Keratinocyte (primary cell): ENCODE measurements around the gene RGPD4. TPM values are rescaled to one million over a fixed set of nuclear protein-coding genes. Genes with fewer than 3 reads are reported as not detected.
A peak's percentile ranks its signal among the peaks of the same experiment; 100 is the strongest.

Source experiments
- DNase-seq: peaks from one replicate; pipeline ENCODE4 v3.0.0-alpha.2; 2011; ENCODE audit warnings: low read depth, missing footprints, low spot score
- FAIRE-seq: peaks from 2 replicates; lab custom pipeline; 2011; peaks lifted over from hg19 to GRCh38; lab: Jason Lieb, UNC
- H2AFZ ChIP-seq: 2 replicates; pipeline ENCODE4 v1.6.0; 2012; ENCODE audit warnings: low read length, control low read depth, inconsistent platforms; ENCODE audit not compliant: control insufficient read depth
- H3K27ac ChIP-seq: 2 replicates; pipeline ENCODE4 v1.5.1; 2011; ENCODE audit warnings: low read length; ENCODE audit not compliant: control insufficient read depth, insufficient read depth
- H3K27me3 ChIP-seq: 3 replicates; pipeline ENCODE4 v1.6.0; 2011; ENCODE audit warnings: low read length; ENCODE audit not compliant: control insufficient read depth, insufficient read depth; ENCODE audit errors: extremely low read depth
- H3K36me3 ChIP-seq, 2 experiments: 2 replicates in 1 of 2; 3 replicates in 1 of 2; pipeline ENCODE4 v1.5.1; 2011; ENCODE audit warnings: low read length in 2 of 2, mild to moderate bottlenecking in 1 of 2; ENCODE audit not compliant: control insufficient read depth in 2 of 2, insufficient read depth in 2 of 2; ENCODE audit errors: extremely low read depth in 1 of 2
- H3K4me1 ChIP-seq: 3 replicates; pipeline ENCODE4 v1.5.1; 2011; ENCODE audit warnings: low read length; ENCODE audit not compliant: control insufficient read depth, insufficient read depth; ENCODE audit errors: extremely low read depth
- H3K4me2 ChIP-seq: 3 replicates; pipeline ENCODE4 v1.6.0; 2011; ENCODE audit warnings: low read depth, low read length; ENCODE audit not compliant: control insufficient read depth, insufficient read depth; ENCODE audit errors: extremely low read depth
- H3K4me3 ChIP-seq, 3 experiments: fragments of 200-600 bp in 1 of 3; sonication (generic) in 1 of 3; 2 replicates in 2 of 3; 3 replicates in 1 of 3; pipeline ENCODE4 v1.5.1; 2011 to 2016; ENCODE audit warnings: low read length in 3 of 3, mild to moderate bottlenecking in 3 of 3, control low read depth in 2 of 3, inconsistent platforms in 1 of 3, low read depth in 1 of 3, mixed read lengths in 1 of 3, mixed run types in 1 of 3, moderate library complexity in 1 of 3; ENCODE audit not compliant: control insufficient read depth in 2 of 3, insufficient read depth in 2 of 3; ENCODE audit errors: extremely low read depth in 1 of 3
- H3K79me2 ChIP-seq: 2 replicates; pipeline ENCODE4 v1.6.0; 2012; ENCODE audit warnings: low read length; ENCODE audit not compliant: control insufficient read depth, insufficient read depth
- H3K9ac ChIP-seq: 3 replicates; pipeline ENCODE4 v1.6.0; 2011; ENCODE audit warnings: low read length; ENCODE audit not compliant: control insufficient read depth, insufficient read depth; ENCODE audit errors: extremely low read depth
- H3K9me1 ChIP-seq: 3 replicates; pipeline ENCODE4 v1.6.0; 2011; ENCODE audit warnings: low read length; ENCODE audit not compliant: control insufficient read depth, insufficient read depth; ENCODE audit errors: extremely low read depth
- H3K9me3 ChIP-seq: 2 replicates; pipeline ENCODE4 v1.5.1; 2012; ENCODE audit warnings: low read depth, low read length; ENCODE audit not compliant: control insufficient read depth
- H4K20me1 ChIP-seq: 3 replicates; pipeline ENCODE4 v1.6.0; 2011; ENCODE audit warnings: low read length; ENCODE audit not compliant: control insufficient read depth, insufficient read depth; ENCODE audit errors: extremely low read depth
- EZH2 ChIP-seq: IDR thresholded peaks from one replicate; pipeline ENCODE4 v1.6.1; 2012; ENCODE audit warnings: inconsistent platforms, mild to moderate bottlenecking, low read length, moderate library complexity
- dilution Hi-C: fragments of 300-500 bp; cut with MboI; formaldehyde crosslinking; loops from one replicate; pipeline ENCODE4 v1.7.0; 2020; ENCODE audit warnings: low sequenced_read_pairs; ENCODE audit not compliant: extremely low pct_ligation_motif_present
- polyA plus RNA-seq, 5 experiments: library from polyadenylated mRNA; depleted of rRNA in 3 of 5; stranded (reverse) in 3 of 5; stranded (forward) in 1 of 5; unstranded in 1 of 5; fragments of >200 nt; gene quantifications; 1 replicate in 1 of 5; 2 replicates in 3 of 5; 3 replicates in 1 of 5; pipeline versions ENCODE4 v1.2.1 to v1.2.3, GENCODE V29; 2011 to 2012; ENCODE audit warnings: missing spikeins in 2 of 5, low read depth in 1 of 5, low replicate concordance in 1 of 5
- TF ChIP-seq, protein P1 (sequence below), 3 experiments: IDR thresholded peaks in 1 of 3; conservative IDR thresholded peaks in 1 of 3; optimal IDR thresholded peaks in 1 of 3; 2 replicates in 2 of 3; 3 replicates in 1 of 3; pipeline versions ENCODE3 to v1.5.1; 2011; ENCODE audit warnings: low read length in 3 of 3, mild to moderate bottlenecking in 3 of 3, moderate library complexity in 2 of 3, control low read depth in 1 of 3, inconsistent platforms in 1 of 3; ENCODE audit not compliant: insufficient read depth in 2 of 3; ENCODE audit errors: extremely low read depth in 1 of 3

Gene RGPD4
- polyA plus RNA-seq, 1 donor (not counting 4 experiments of a cell fraction or from before 2014, with no cell fraction given) = 0.03 TPM

DNA sequence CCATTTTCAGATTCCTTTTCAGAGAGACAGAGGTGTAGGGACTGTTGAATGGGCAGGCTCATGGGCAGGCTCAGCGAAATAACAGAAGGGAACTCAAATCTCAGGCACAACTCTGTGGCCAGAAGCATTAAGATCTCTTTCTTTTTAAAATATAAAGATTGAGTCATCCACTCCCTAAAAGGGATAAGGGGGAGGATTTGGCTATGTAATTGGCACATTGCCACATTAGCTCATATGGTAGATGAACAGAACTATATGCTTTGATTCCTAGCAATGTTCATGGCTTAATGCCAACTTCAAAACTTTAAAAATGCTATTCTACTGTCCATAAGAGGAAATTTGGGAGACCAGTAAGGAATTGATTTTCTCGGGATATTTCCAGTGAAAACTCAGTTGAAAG is 105.8 kb downstream of the RGPD4 start:
- FAIRE-seq (no peak), DNase-seq (peak; percentile 4)
- dilution Hi-C loops = no loop called here
- Histone ChIP-seq H3K36me3 (no peaks in the 10 kb centered on the region), H4K20me1 (no peaks in the 10 kb centered on the region), H3K27ac (no peak overlapping the region), H3K4me1 (no peaks in the 10 kb centered on the region), H2AFZ (no peak overlapping the region), H3K9me3 (no peaks in the 10 kb centered on the region), H3K4me2 (no peak overlapping the region), H3K4me3 (no peak overlapping the region), H3K9ac (no peak overlapping the region), H3K79me2 (no peaks in the 10 kb centered on the region), H3K9me1 (no peaks in the 10 kb centered on the region), H3K27me3 (no peaks in the 10 kb centered on the region)
- TF ChIP-seq, protein P1, sequence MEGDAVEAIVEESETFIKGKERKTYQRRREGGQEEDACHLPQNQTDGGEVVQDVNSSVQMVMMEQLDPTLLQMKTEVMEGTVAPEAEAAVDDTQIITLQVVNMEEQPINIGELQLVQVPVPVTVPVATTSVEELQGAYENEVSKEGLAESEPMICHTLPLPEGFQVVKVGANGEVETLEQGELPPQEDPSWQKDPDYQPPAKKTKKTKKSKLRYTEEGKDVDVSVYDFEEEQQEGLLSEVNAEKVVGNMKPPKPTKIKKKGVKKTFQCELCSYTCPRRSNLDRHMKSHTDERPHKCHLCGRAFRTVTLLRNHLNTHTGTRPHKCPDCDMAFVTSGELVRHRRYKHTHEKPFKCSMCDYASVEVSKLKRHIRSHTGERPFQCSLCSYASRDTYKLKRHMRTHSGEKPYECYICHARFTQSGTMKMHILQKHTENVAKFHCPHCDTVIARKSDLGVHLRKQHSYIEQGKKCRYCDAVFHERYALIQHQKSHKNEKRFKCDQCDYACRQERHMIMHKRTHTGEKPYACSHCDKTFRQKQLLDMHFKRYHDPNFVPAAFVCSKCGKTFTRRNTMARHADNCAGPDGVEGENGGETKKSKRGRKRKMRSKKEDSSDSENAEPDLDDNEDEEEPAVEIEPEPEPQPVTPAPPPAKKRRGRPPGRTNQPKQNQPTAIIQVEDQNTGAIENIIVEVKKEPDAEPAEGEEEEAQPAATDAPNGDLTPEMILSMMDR (optimal IDR thresholded peaks at IDR 0.05 in 1 of 3, IDR thresholded peaks at IDR 0.05 in 1 of 3, conservative IDR thresholded peaks at IDR 0.05 in 1 of 3; ENCODE audit: extremely low read depth in 1 of 3, insufficient read depth in 2 of 3, low read length in 3 of 3) = no peak
- TF ChIP-seq EZH2 = no peak

DNA sequence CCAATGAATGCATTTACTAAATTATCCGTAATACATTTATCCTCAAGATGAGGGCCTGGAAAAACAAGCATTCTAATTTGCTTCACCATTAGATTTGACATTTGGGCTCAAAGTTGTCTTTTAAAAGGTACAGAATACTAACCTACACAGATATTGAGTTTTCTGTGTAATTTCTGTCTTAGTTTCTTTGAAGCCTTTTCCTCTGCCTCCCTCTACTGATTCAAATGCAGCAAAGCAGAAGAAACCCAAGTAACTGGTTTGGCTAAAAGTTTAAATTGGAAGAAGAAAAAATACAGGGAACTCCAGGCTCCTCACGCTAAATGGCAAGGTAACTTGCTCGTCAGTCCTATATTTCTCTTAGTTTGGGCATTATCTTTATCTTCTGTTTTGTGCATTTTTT is 106.3 kb downstream of the RGPD4 start:
- Histone ChIP-seq H3K79me2 (no peaks in the 10 kb centered on the region), H3K36me3 (no peaks in the 10 kb centered on the region), H3K9me1 (no peaks in the 10 kb centered on the region), H3K27me3 (no peaks in the 10 kb centered on the region), H3K4me2 (no peak overlapping the region), H3K9me3 (no peaks in the 10 kb centered on the region), H4K20me1 (no peaks in the 10 kb centered on the region), H3K27ac (no peak overlapping the region), H3K4me1 (no peaks in the 10 kb centered on the region), H2AFZ (no peak overlapping the region), H3K4me3 (no peak overlapping the region), H3K9ac (no peak overlapping the region)
- dilution Hi-C loops = no loop called here
- FAIRE-seq = no peak
- no peak for DNase-seq
- TF ChIP-seq, protein P1 (optimal IDR thresholded peaks at IDR 0.05 in 1 of 3, IDR thresholded peaks at IDR 0.05 in 1 of 3, conservative IDR thresholded peaks at IDR 0.05 in 1 of 3; ENCODE audit: extremely low read depth in 1 of 3, insufficient read depth in 2 of 3, low read length in 3 of 3) = peak in 1 of 3 experiments; percentile 47
- TF ChIP-seq EZH2 = no peak
